Neural progenitor cell (in vitro differentiated cells): ENCODE data around the gene SLC66A3.

Experiments
- EZH2 ChIP-seq: fragments of 200-600 bp; sonication (generic); IDR thresholded peaks from 2 replicates; pipeline ENCODE4 v1.6.1; 2017; ENCODE audit warnings: antibody characterized with exemption, mild to moderate bottlenecking, moderate library complexity
- TF ChIP-seq, protein P1 (sequence below): fragments of 200-600 bp; sonication (generic); IDR thresholded peaks from 2 replicates; pipeline ENCODE4 v1.5.1; 2017; ENCODE audit warnings: antibody characterized with exemption, mild to moderate bottlenecking

DNA sequence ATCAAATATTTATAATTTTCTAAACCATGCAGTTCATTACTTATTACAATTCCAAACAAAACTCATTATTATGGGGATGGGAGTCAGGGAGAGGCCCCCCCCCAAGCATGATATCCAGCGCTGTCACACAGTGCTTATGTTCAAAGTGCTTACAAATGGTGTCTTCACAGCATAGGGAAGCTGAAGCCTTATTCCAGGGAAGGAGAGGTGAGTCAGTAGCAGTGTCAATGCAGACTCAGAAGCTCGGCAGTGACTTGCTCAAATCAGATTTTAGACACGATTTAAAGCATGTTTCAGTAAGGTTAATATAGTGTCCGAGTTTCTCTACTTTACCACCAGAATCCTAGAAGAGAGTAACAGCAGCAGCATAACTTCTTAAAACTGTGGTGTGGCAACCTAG is 24.6 kb downstream of the SLC66A3 start:
- TF ChIP-seq, protein P1, sequence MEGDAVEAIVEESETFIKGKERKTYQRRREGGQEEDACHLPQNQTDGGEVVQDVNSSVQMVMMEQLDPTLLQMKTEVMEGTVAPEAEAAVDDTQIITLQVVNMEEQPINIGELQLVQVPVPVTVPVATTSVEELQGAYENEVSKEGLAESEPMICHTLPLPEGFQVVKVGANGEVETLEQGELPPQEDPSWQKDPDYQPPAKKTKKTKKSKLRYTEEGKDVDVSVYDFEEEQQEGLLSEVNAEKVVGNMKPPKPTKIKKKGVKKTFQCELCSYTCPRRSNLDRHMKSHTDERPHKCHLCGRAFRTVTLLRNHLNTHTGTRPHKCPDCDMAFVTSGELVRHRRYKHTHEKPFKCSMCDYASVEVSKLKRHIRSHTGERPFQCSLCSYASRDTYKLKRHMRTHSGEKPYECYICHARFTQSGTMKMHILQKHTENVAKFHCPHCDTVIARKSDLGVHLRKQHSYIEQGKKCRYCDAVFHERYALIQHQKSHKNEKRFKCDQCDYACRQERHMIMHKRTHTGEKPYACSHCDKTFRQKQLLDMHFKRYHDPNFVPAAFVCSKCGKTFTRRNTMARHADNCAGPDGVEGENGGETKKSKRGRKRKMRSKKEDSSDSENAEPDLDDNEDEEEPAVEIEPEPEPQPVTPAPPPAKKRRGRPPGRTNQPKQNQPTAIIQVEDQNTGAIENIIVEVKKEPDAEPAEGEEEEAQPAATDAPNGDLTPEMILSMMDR = no peak
- no peak for TF ChIP-seq EZH2
